Smooth muscle cell (in vitro differentiated cells): ENCODE results near the gene CPEB3. TPM values are rescaled to one million over a fixed set of nuclear protein-coding genes. Genes with fewer than 3 reads are reported as not detected.
"Not testable (repeated sequence)": the region's sequence is repeated elsewhere in the genome, so short reads cannot be mapped to it uniquely, and the experiment has no call there.

Experiments used
- DNase-seq: peaks from one replicate; lab custom pipeline; 2025; ENCODE audit not compliant: unreplicated experiment; lab: John Stamatoyannopoulos, UW
- H2AFZ ChIP-seq: fragments of 200-600 bp; sonication (generic); 2 replicates; pipeline ENCODE4 v1.6.0; 2016; ENCODE audit warnings: antibody characterized with exemption, low read depth, mild to moderate bottlenecking
- H3F3A ChIP-seq: fragments of 200-600 bp; sonication (generic); 2 replicates; pipeline ENCODE4 v1.6.0; 2017; ENCODE audit warnings: antibody characterized with exemption, low read depth
- H3K27ac ChIP-seq: fragments of 200-600 bp; sonication (generic); 2 replicates; pipeline ENCODE4 v1.5.1; 2016; ENCODE audit warnings: low read depth, mild to moderate bottlenecking
- H3K27me3 ChIP-seq: fragments of 200-600 bp; sonication (generic); 2 replicates; pipeline ENCODE4 v1.6.1; 2016; ENCODE audit warnings: low read depth, mild to moderate bottlenecking
- H3K36me3 ChIP-seq: fragments of 200-600 bp; sonication (generic); 2 replicates; pipeline ENCODE4 v1.5.1; 2016; ENCODE audit warnings: low read depth
- H3K4me1 ChIP-seq: fragments of 200-600 bp; sonication (generic); 2 replicates; pipeline ENCODE4 v1.5.1; 2016; ENCODE audit warnings: low read depth
- H3K4me2 ChIP-seq: fragments of 200-600 bp; sonication (generic); 2 replicates; pipeline ENCODE4 v1.6.0; 2016; ENCODE audit warnings: mild to moderate bottlenecking
- H3K4me3 ChIP-seq: fragments of 200-600 bp; sonication (generic); 2 replicates; pipeline ENCODE4 v1.5.1; 2016; ENCODE audit warnings: mild to moderate bottlenecking
- H3K79me2 ChIP-seq: fragments of 200-600 bp; sonication (generic); 2 replicates; pipeline ENCODE4 v1.6.0; 2016; ENCODE audit warnings: low read depth, mild to moderate bottlenecking
- H3K9ac ChIP-seq: fragments of 200-600 bp; sonication (generic); 2 replicates; pipeline ENCODE4 v1.6.0; 2016; ENCODE audit warnings: low read depth
- H3K9me3 ChIP-seq: fragments of 200-600 bp; sonication (generic); replicated peaks from 2 replicates; pipeline ENCODE4 v1.5.1; 2016; ENCODE audit warnings: low read depth
- H4K20me1 ChIP-seq: fragments of 200-600 bp; sonication (generic); 2 replicates; pipeline ENCODE4 v1.6.0; 2016; ENCODE audit warnings: low read depth
- CTCF ChIP-seq: fragments of 200-600 bp; sonication (generic); IDR thresholded peaks from 2 replicates; pipeline ENCODE4 v1.5.1; 2017; ENCODE audit warnings: borderline replicate concordance, mild to moderate bottlenecking, antibody characterized with exemption; ENCODE audit not compliant: insufficient read depth, poor library complexity, severe bottlenecking
- WGBS: methylation state at CpG from one replicate; pipeline ENCODE4 v1.1.7; 2016; ENCODE audit warnings: low lambda C conversion rate; 5-methylcytosine and 5-hydroxymethylcytosine counted together
- polyA plus RNA-seq: library from polyadenylated mRNA; unstranded; fragments of >200 nt; fragmentation: Nextera tagmentation; extraction: Ambion mirVana; gene quantifications from 2 replicates; pipeline ENCODE4 v1.2.1, GENCODE V29; 2016
- total RNA-seq: library from RNA; depleted of rRNA; stranded (reverse); fragments of >200 nt; gene quantifications from 2 replicates; pipeline ENCODE4 v1.2.3, GENCODE V29; 2014

CPEB3 gene
- total and polyA plus RNA-seq, 2 experiments from 2014 or later, result 0.67 to 1.1 TPM

GRCh38 chr10:92045641-92046106, 245.2 kb downstream of the CPEB3 start:
- TF ChIP-seq CTCF, result no peak
- Histone ChIP-seq H3K27ac (no peak overlapping the region), H3K4me2 (peak overlapping the region; percentile 24), H4K20me1 (no peaks in the 10 kb centered on the region), H3K9ac (no peak overlapping the region), H3K36me3 (no peaks in the 10 kb centered on the region), H3K9me3 (no peaks in the 10 kb centered on the region), H3K4me1 (peaks cover 13% of the 10 kb centered on the region), H2AFZ (no peak overlapping the region), H3K79me2 (no peaks in the 10 kb centered on the region), H3K27me3 (peaks cover 29% of the 10 kb centered on the region), H3F3A (no peaks in the 10 kb centered on the region), H3K4me3 (no peak overlapping the region)
- no peak for DNase-seq
- WGBS, result 38% methylated on average over 34 of the region's 37 CpGs

GRCh38 chr10:92042541-92042940, 248.3 kb downstream of the CPEB3 start:
- Histone ChIP-seq H4K20me1 (no peaks in the 10 kb centered on the region), H3F3A (peaks cover 3% of the 10 kb centered on the region), H3K27ac (no peak overlapping the region), H3K36me3 (no peaks in the 10 kb centered on the region), H3K9me3 (no peaks in the 10 kb centered on the region), H3K27me3 (peaks cover 29% of the 10 kb centered on the region), H3K4me2 (no peak overlapping the region), H3K9ac (no peak overlapping the region), H2AFZ (no peak overlapping the region), H3K4me3 (no peak overlapping the region), H3K79me2 (no peaks in the 10 kb centered on the region), H3K4me1 (peaks cover 9% of the 10 kb centered on the region)
- WGBS, result 33% methylated on average over 5 of the region's 5 CpGs
- no peak for TF ChIP-seq CTCF
- no peak for DNase-seq

GRCh38 chr10:92038949-92039348, 251.9 kb downstream of the CPEB3 start:
- no peak overlapping the region for H3K9ac ChIP-seq
- no peak for TF ChIP-seq CTCF
- H3K27ac ChIP-seq, result no peak overlapping the region
- 95% methylated on average over 1 of the region's 1 CpG for WGBS
- H3K4me1 ChIP-seq, result peaks cover 5% of the 10 kb centered on the region
- H4K20me1 ChIP-seq, result no peaks in the 10 kb centered on the region
- no peaks in the 10 kb centered on the region for H3K9me3 ChIP-seq
- no peak for DNase-seq
- H2AFZ ChIP-seq, result no peak overlapping the region
- peaks cover 7% of the 10 kb centered on the region for H3F3A ChIP-seq
- H3K4me3 ChIP-seq, result no peak overlapping the region
- no peaks in the 10 kb centered on the region for H3K36me3 ChIP-seq
- H3K27me3 ChIP-seq, result no peaks in the 10 kb centered on the region
- H3K4me2 ChIP-seq, result no peak overlapping the region
- H3K79me2 ChIP-seq, result no peaks in the 10 kb centered on the region

- 48% methylated on average over 3 of the region's 3 CpGs for WGBS
- H3K4me1 ChIP-seq, H3K4me2 ChIP-seq, H3K27ac ChIP-seq, H3F3A ChIP-seq, H3K4me3 ChIP-seq, H2AFZ ChIP-seq, DNase-seq, H3K9ac ChIP-seq, H3K9me3 ChIP-seq, H3K27me3 ChIP-seq, H3K79me2 ChIP-seq: not testable (repeated sequence)
- peaks cover 17% of the 10 kb centered on the region for H3K36me3 ChIP-seq
- H4K20me1 ChIP-seq, result peaks cover 15% of the 10 kb centered on the region
These were observed 257.8 kb downstream of the CPEB3 start for GRCh38 chr10:92033070-92033469.
